DOHH2 (cell line): ENCODE results near the gene UBE2G1.

Source experiments
- CTCF ChIP-seq: fragments of 200-600 bp; sonication (generic); IDR thresholded peaks from one replicate; pipeline ENCODE4 v1.5.1; 2014; ENCODE audit warnings: antibody characterized with exemption, mild to moderate bottlenecking, low read depth, low read length; ENCODE audit not compliant: poor library complexity, severe bottlenecking
- EZH2phosphoT487 ChIP-seq: fragments of 200-600 bp; sonication (generic); IDR thresholded peaks from 2 replicates; pipeline ENCODE4 v1.6.1; 2017; ENCODE audit warnings: borderline replicate concordance, mild to moderate bottlenecking, antibody characterized with exemption, low read length, moderate library complexity, mixed read lengths

- no peak for TF ChIP-seq CTCF
- no peak for TF ChIP-seq EZH2phosphoT487
These were observed 117.8 kb downstream of the UBE2G1 start for GRCh38 chr17:4248504-4249277.
